ENCODE measurements around the gene APBA2.

Gene APBA2

DNA sequence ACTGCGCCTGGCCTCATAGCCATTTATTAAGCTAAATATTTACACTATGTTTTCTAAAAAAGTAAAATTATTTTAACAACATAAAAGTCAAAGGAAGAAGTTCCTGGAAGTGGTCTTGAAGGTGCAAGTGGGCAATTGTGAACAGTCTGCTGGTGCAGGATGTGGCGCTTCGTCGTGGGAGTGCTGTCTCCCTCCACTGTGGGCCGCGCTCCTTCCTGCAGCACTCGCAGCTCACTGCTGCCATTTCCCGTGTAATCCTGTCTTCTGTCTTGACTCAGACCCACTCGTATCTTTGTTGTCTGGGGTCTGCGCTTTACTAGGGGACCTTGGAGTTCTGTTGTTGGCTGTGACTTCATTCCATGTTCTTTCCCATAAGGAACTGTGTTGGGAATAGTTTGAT is 56.3 kb downstream of the APBA2 start:
- no peak for DNase-seq (ENCODE audit: extremely low read depth, low read depth)
- TF ChIP-seq, protein P1, sequence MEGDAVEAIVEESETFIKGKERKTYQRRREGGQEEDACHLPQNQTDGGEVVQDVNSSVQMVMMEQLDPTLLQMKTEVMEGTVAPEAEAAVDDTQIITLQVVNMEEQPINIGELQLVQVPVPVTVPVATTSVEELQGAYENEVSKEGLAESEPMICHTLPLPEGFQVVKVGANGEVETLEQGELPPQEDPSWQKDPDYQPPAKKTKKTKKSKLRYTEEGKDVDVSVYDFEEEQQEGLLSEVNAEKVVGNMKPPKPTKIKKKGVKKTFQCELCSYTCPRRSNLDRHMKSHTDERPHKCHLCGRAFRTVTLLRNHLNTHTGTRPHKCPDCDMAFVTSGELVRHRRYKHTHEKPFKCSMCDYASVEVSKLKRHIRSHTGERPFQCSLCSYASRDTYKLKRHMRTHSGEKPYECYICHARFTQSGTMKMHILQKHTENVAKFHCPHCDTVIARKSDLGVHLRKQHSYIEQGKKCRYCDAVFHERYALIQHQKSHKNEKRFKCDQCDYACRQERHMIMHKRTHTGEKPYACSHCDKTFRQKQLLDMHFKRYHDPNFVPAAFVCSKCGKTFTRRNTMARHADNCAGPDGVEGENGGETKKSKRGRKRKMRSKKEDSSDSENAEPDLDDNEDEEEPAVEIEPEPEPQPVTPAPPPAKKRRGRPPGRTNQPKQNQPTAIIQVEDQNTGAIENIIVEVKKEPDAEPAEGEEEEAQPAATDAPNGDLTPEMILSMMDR (IDR thresholded peaks at IDR 0.05; ENCODE audit: low read depth, low read length), result no peak

DNA sequence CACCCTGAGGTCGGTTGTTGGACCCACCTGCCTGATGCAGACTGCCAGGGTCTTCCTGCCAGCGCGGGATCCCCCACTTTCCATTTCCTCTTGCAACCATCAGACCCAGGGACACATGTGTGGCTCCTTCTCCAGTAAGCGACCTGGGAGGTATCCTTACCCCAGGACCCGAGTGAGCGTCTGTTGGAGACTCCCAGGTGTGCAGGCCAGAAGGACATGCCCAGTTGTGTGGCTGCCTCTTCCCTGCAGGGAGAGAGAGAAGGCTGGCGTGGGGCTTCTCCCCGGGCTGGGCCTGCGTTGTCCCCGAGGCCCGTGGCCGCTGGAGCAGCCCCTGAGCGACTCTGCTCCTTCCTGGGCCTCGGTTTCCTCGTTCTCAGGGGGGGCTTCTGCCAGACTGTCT is 56.8 kb downstream of the APBA2 start:
- TF ChIP-seq, protein P1 (IDR thresholded peaks at IDR 0.05; ENCODE audit: low read depth, low read length), result no peak
- DNase-seq (ENCODE audit: extremely low read depth, low read depth), result no peak

DNA sequence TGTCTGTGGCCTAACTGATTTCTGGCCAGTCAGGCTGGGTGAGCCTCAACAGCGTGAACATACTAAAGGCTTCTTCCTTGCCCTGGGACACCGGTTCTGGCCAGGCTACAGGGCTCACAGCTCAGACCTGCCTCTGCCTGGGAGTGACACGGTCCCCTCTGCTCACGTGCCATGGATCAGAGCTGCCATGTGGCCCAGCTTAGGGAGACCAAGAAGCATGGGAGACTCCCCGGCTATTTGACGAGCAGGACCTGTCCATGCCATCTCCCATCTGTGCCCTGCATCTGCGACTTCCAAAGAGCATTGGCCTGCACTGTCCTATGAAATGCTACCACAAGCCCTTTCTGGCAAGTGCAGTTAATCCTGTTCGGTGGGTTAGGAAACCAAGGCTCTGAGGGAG is 57.4 kb downstream of the APBA2 start:
- TF ChIP-seq, protein P1 (IDR thresholded peaks at IDR 0.05; ENCODE audit: low read depth, low read length), result no peak

DNA sequence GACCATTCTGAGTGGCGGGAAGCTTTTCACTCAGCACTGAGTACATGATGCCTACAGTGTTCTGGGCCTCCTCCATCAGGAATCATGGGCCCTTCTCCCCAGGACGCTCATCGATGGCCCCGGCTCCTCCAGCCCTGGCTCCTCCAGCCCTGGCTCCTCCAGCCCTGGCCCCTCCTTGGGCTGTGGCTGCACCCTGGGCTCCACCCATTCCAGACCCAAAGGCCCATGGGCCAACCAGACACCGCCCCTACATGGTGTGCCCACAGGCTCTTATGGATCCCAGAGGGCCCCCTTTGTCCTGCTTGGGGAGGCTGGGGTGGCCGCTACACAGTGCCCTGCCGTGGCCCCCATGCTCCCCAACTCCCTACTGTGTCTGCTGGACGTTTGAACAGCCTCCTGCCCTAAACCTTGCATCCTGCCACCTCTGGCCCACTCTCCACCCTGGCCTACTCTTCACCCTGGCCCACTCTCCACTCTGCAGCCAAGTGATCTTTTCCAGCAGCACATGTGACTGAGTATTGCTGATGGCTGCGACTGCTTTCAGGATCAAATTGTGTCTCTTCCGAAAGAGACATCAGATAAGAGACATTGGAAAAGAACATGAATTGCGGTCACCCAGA is 57.9 kb downstream of the APBA2 start:
- TF ChIP-seq, protein P1 (IDR thresholded peaks at IDR 0.05; ENCODE audit: low read depth, low read length), result no peak
- DNase-seq (ENCODE audit: extremely low read depth, low read depth), result no peak

More for the DNA sequence above, 57.4 kb downstream of the APBA2 start:
- no peak for DNase-seq (ENCODE audit: extremely low read depth, low read depth)

DNA sequence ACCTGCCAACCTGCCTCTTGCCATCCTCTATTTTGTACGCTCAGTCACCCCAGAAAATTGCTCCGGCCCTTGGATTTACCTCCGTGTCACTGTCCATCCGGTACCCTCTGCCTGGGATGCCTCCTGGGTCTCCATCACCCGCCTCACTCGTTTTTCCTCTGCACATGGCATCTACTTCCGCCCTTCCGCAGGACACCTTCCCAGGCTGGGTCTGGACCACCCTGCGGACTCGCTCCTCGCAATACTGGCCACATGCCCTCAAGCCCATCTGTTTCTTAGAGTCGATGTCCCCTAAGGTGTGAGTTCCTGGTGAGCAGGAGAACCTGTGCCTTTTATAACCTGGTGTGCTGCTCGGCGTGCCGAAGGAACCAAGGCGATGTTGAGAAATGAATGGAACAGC is 58.5 kb downstream of the APBA2 start:
- DNase-seq (ENCODE audit: extremely low read depth, low read depth), result no peak
- TF ChIP-seq, protein P1 (IDR thresholded peaks at IDR 0.05; ENCODE audit: low read depth, low read length), result no peak

DNA sequence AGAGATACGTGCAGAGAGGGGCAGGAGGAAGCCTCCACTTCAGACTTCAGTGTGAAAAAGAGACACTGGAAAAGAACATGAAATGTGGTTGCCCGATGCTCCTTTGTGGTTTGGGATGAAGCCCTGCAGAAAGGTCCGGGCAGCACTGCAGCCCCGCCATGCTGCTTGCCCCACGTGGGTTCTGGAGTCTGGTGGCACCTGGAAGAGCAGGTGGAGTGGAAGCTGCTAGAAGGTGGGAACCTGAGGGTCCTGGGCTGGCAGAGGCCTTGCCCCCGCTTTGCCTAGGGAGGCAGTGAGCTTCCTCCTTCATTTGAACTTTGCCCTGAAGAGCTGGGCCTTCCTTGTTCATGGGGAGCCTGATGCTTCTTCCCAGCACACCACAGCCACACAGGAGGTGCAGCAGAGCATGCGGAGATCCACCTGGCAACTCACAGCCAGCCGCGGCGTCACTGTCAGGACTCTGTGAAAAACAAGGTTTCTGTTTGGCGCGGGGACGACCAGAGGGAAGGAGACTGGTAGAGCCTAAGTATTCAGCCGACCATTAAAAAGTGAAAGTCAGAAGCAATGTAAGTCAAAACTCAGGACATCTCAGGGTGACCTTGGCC is 59.0 kb downstream of the APBA2 start:
- TF ChIP-seq, protein P1 (IDR thresholded peaks at IDR 0.05; ENCODE audit: low read depth, low read length), result no peak
- no peak for DNase-seq (ENCODE audit: extremely low read depth, low read depth)

DNA sequence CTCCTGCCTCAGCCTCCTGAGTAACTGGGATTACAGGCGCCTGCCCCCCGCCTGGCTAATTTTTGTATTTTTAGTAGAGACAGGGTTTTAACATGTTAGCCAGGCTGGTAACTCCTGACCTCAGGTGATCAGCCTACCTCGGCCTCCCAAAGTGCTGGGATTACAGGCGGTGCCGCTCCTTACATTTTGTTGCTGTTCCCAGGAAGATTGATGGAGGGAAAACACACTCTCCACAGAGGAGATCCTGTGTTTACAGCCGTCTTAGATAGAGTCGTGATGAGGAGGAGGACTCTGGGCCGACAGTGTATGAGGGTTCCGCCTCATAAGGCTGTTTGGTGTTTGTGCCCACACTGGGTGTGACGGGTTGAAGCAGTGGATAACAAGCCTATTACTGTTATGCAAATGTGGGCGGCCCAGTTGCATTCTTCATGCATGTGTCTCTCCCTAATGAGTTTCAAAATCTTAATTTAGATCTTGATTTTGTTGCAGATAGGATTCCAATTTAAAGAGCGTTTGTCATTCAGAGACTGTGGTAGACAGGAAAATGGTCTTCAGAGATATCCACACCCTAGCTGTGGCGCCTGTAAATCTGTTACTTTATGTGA is 60.0 kb downstream of the APBA2 start:
- TF ChIP-seq, protein P1 (IDR thresholded peaks at IDR 0.05; ENCODE audit: low read depth, low read length), result no peak
- no peak for DNase-seq (ENCODE audit: extremely low read depth, low read depth)

Data from AG09319 (cell line).